OCI-LY3 (cell line): Measurements from ENCODE around the gene RINL.

Experiments
- EZH2phosphoT487 ChIP-seq: fragments of 200-600 bp; shearing (Covaris generic); IDR thresholded peaks from 2 replicates; pipeline ENCODE4 v1.6.1; 2018; ENCODE audit warnings: antibody characterized with exemption, mixed run types, low read depth
- TF ChIP-seq, protein P1 (sequence below): fragments of 200-600, 300-600 bp; sonication (generic); IDR thresholded peaks from 2 replicates; pipeline ENCODE4 v1.5.1; 2014; ENCODE audit warnings: antibody characterized with exemption, low read length, low read depth

DNA sequence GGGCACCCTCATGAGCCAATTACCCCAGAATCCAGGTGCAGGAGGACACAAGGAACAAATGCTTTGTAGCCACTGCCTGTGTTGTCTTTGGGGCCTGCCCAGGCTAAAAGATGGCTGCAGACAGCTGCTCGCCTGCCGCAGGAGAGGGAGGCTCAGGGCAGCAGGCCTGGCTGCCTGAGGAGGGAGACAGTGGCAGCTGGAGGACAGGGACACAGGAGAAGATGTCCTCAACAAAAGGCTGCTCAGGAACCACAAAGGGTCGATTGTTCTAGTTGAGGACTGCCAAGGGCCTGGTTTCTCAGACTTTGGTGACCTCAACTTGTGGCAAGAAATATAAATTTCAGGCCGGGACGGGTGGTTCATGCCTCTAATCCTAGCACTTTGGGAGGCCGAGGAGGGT is 13.7 kb upstream of the RINL start:
- TF ChIP-seq, protein P1, sequence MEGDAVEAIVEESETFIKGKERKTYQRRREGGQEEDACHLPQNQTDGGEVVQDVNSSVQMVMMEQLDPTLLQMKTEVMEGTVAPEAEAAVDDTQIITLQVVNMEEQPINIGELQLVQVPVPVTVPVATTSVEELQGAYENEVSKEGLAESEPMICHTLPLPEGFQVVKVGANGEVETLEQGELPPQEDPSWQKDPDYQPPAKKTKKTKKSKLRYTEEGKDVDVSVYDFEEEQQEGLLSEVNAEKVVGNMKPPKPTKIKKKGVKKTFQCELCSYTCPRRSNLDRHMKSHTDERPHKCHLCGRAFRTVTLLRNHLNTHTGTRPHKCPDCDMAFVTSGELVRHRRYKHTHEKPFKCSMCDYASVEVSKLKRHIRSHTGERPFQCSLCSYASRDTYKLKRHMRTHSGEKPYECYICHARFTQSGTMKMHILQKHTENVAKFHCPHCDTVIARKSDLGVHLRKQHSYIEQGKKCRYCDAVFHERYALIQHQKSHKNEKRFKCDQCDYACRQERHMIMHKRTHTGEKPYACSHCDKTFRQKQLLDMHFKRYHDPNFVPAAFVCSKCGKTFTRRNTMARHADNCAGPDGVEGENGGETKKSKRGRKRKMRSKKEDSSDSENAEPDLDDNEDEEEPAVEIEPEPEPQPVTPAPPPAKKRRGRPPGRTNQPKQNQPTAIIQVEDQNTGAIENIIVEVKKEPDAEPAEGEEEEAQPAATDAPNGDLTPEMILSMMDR, result no peak
- no peak for TF ChIP-seq EZH2phosphoT487
